HepG2 (cell line): ENCODE results near the gene C20orf144. TPM values are rescaled to one million over a fixed set of nuclear protein-coding genes. Genes with fewer than 3 reads are reported as not detected.

Experiments
- EP300 ChIP-seq, 3 experiments: sonication (generic) in 1 of 3; formaldehyde crosslinking in 1 of 3; IDR thresholded peaks; 2 replicates each; pipeline versions ENCODE4 v1.5.1 to v1.6.1; 2011 to 2020; ENCODE audit warnings: low read depth in 2 of 3, low read length in 2 of 3, borderline replicate concordance in 1 of 3, improper control_type of control experiment in 1 of 3, mild to moderate bottlenecking in 1 of 3, missing genetic modification reagents in 1 of 3, moderate library complexity in 1 of 3
- KLF9 ChIP-seq: IDR thresholded peaks from 2 replicates; pipeline ENCODE4 v1.6.1; 2016; ENCODE audit warnings: low read depth
- MEF2D ChIP-seq: sonication (generic); formaldehyde crosslinking; IDR thresholded peaks from 2 replicates; pipeline ENCODE4 v1.5.1; 2020; ENCODE audit warnings: mild to moderate bottlenecking, missing genetic modification reagents
- NCOR1 ChIP-seq: fragments of 200-600 bp; sonication (generic); IDR thresholded peaks from 2 replicates; pipeline ENCODE4 v1.7.0; 2017; ENCODE audit warnings: antibody characterized with exemption, low read length, borderline replicate concordance
- ZBTB38 ChIP-seq: sonication (generic); formaldehyde crosslinking; IDR thresholded peaks from 2 replicates; pipeline ENCODE4 v1.5.1; 2020; ENCODE audit warnings: mild to moderate bottlenecking, missing genetic modification reagents
- ZMYM4 ChIP-seq: sonication (generic); formaldehyde crosslinking; IDR thresholded peaks from 2 replicates; pipeline ENCODE4 v1.8.1; 2023; ENCODE audit warnings: mild to moderate bottlenecking, missing genetic modification reagents
- ZNF101 ChIP-seq: sonication (generic); formaldehyde crosslinking; IDR thresholded peaks from 2 replicates; pipeline ENCODE4 v1.4.0; 2020; ENCODE audit warnings: mild to moderate bottlenecking, low read depth, missing genetic modification reagents, borderline replicate concordance
- ZNF136 ChIP-seq: sonication (generic); formaldehyde crosslinking; IDR thresholded peaks from 2 replicates; pipeline ENCODE4 v1.8.1; 2022; ENCODE audit warnings: low read depth, mild to moderate bottlenecking, moderate library complexity, missing genetic modification reagents
- polyA plus RNA-seq, 8 experiments: library from polyadenylated mRNA; depleted of rRNA in 3 of 8; stranded (reverse) in 7 of 8; unstranded in 1 of 8; fragments of >200 nt; fragmentation: Illumina TruSeq in 4 of 8; extraction: Trizol in 4 of 8; gene quantifications; 2 replicates each; pipeline versions ENCODE4 v1.2.1 to v1.2.3, GENCODE V29; 2011 to 2016; ENCODE audit warnings: low read depth in 4 of 8, missing spikeins in 1 of 8, mixed read lengths in 1 of 8; ENCODE audit not compliant: insufficient read depth in 1 of 8
- total RNA-seq, 5 experiments: library from RNA; depleted of rRNA; stranded (reverse); fragments of >200 nt; fragmentation: Illumina TruSeq; extraction: Trizol; gene quantifications; 2 replicates each; pipeline ENCODE4 v1.2.3, GENCODE V29; 2016; ENCODE audit warnings: low read depth in 1 of 5
- TF ChIP-seq, protein P1 (sequence below): sonication (generic); formaldehyde crosslinking; IDR thresholded peaks from 2 replicates; pipeline ENCODE4 v1.4.0; 2020; ENCODE audit warnings: mild to moderate bottlenecking, missing genetic modification reagents
- TF ChIP-seq, protein P2 (sequence below): sonication (generic); formaldehyde crosslinking; IDR thresholded peaks from 2 replicates; pipeline ENCODE4 v1.4.0; 2020; ENCODE audit warnings: missing genetic modification reagents
- TF ChIP-seq, protein P3 (sequence below): sonication (generic); formaldehyde crosslinking; IDR thresholded peaks from 2 replicates; pipeline ENCODE4 v1.4.0; 2020; ENCODE audit warnings: missing genetic modification reagents, mild to moderate bottlenecking, borderline replicate concordance
- TF ChIP-seq, protein P4 (sequence below): sonication (generic); formaldehyde crosslinking; IDR thresholded peaks from 2 replicates; pipeline ENCODE4 v1.4.0; 2020; ENCODE audit warnings: missing genetic modification reagents
- TF ChIP-seq, protein P5 (sequence below): sonication (generic); formaldehyde crosslinking; IDR thresholded peaks from 2 replicates; pipeline ENCODE4 v1.5.0; 2020; ENCODE audit warnings: missing genetic modification reagents

The C20orf144 gene
- total and polyA plus RNA-seq, 2 of the 13 experiments (the other 11 are each of a cell fraction or from before 2014, with no cell fraction given), result 0.09 to 0.16 TPM

DNA sequence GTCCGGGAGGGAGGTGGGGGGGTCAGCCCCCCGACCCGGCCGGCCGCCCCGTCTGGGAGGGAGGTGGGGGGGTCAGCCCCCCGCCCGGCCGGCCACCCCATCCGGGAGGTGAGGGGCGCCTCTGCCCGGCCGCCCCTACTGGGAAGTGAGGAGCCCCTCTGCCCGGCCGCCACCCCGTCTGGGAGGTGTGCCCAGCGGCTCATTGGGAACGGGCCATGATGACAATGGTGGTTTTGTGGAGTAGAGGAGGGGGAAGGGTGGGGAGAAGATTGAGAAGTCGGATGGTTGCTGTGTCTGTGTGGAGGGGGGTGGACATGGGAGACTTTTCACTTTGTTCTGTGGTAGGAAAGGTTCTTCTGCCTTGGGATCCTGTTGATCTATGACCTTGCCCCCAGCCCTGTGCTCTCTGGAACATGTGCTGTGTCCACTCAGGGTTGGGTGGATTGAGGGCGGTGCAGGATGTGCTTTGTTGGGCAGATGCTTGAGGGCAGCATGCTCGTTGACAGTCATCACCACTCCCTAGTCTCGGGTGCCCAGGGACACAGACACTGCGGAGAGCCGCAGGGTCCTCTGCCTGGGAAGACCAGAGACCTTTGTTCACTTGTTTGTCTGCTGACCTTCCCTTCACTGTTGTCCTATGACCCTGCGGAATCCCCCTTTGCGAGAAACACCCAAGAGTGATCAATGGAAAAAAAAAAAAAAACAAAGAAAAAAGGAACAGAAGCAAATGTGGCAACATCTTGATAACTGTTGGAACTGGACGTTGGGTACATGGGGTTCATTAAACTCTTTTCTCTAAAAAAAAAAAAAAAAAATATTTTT is 39.7 kb downstream of the C20orf144 start (continued):
- TF ChIP-seq, protein P1, sequence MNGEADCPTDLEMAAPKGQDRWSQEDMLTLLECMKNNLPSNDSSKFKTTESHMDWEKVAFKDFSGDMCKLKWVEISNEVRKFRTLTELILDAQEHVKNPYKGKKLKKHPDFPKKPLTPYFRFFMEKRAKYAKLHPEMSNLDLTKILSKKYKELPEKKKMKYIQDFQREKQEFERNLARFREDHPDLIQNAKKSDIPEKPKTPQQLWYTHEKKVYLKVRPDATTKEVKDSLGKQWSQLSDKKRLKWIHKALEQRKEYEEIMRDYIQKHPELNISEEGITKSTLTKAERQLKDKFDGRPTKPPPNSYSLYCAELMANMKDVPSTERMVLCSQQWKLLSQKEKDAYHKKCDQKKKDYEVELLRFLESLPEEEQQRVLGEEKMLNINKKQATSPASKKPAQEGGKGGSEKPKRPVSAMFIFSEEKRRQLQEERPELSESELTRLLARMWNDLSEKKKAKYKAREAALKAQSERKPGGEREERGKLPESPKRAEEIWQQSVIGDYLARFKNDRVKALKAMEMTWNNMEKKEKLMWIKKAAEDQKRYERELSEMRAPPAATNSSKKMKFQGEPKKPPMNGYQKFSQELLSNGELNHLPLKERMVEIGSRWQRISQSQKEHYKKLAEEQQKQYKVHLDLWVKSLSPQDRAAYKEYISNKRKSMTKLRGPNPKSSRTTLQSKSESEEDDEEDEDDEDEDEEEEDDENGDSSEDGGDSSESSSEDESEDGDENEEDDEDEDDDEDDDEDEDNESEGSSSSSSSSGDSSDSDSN, result peak; percentile 86
- TF ChIP-seq, protein P2, sequence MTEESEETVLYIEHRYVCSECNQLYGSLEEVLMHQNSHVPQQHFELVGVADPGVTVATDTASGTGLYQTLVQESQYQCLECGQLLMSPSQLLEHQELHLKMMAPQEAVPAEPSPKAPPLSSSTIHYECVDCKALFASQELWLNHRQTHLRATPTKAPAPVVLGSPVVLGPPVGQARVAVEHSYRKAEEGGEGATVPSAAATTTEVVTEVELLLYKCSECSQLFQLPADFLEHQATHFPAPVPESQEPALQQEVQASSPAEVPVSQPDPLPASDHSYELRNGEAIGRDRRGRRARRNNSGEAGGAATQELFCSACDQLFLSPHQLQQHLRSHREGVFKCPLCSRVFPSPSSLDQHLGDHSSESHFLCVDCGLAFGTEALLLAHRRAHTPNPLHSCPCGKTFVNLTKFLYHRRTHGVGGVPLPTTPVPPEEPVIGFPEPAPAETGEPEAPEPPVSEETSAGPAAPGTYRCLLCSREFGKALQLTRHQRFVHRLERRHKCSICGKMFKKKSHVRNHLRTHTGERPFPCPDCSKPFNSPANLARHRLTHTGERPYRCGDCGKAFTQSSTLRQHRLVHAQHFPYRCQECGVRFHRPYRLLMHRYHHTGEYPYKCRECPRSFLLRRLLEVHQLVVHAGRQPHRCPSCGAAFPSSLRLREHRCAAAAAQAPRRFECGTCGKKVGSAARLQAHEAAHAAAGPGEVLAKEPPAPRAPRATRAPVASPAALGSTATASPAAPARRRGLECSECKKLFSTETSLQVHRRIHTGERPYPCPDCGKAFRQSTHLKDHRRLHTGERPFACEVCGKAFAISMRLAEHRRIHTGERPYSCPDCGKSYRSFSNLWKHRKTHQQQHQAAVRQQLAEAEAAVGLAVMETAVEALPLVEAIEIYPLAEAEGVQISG (CRISPR knock-in tag), result peak; percentile 86
- TF ChIP-seq KLF9 (CRISPR knock-in tag), result no peak
- peak; percentile 88 for TF ChIP-seq ZMYM4 (CRISPR knock-in tag)
- peak; percentile 95 for TF ChIP-seq ZBTB38 (CRISPR knock-in tag)
- TF ChIP-seq, protein P3, sequence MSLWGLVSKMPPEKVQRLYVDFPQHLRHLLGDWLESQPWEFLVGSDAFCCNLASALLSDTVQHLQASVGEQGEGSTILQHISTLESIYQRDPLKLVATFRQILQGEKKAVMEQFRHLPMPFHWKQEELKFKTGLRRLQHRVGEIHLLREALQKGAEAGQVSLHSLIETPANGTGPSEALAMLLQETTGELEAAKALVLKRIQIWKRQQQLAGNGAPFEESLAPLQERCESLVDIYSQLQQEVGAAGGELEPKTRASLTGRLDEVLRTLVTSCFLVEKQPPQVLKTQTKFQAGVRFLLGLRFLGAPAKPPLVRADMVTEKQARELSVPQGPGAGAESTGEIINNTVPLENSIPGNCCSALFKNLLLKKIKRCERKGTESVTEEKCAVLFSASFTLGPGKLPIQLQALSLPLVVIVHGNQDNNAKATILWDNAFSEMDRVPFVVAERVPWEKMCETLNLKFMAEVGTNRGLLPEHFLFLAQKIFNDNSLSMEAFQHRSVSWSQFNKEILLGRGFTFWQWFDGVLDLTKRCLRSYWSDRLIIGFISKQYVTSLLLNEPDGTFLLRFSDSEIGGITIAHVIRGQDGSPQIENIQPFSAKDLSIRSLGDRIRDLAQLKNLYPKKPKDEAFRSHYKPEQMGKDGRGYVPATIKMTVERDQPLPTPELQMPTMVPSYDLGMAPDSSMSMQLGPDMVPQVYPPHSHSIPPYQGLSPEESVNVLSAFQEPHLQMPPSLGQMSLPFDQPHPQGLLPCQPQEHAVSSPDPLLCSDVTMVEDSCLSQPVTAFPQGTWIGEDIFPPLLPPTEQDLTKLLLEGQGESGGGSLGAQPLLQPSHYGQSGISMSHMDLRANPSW (CRISPR knock-in tag), result peak; percentile 52; the same call in 1 of the 2 replicates
- 0 out of 2 replicates have a peak, but pooled peaks have one; percentile 76 for TF ChIP-seq ZNF136
- peak; percentile 87; the same call in 1 of the 2 replicates for TF ChIP-seq MEF2D (CRISPR knock-in tag)
- TF ChIP-seq EP300 (IDR thresholded peaks at IDR 0.05; ENCODE audit: low read depth in 2 of 2, low read length in 2 of 2), result peak in 1 of 2 experiments; percentile 74; a peak in 2 of 4 replicates
- peak; percentile 88 for TF ChIP-seq EP300 (CRISPR knock-in tag; IDR thresholded peaks at IDR 0.05; ENCODE audit: borderline replicate concordance)
- TF ChIP-seq, protein P4, sequence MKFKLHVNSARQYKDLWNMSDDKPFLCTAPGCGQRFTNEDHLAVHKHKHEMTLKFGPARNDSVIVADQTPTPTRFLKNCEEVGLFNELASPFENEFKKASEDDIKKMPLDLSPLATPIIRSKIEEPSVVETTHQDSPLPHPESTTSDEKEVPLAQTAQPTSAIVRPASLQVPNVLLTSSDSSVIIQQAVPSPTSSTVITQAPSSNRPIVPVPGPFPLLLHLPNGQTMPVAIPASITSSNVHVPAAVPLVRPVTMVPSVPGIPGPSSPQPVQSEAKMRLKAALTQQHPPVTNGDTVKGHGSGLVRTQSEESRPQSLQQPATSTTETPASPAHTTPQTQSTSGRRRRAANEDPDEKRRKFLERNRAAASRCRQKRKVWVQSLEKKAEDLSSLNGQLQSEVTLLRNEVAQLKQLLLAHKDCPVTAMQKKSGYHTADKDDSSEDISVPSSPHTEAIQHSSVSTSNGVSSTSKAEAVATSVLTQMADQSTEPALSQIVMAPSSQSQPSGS (CRISPR knock-in tag), result peak; percentile 71
- TF ChIP-seq ZNF101, result 0 out of 2 replicates have a peak, but pooled peaks have one; percentile 47
- TF ChIP-seq, protein P5, sequence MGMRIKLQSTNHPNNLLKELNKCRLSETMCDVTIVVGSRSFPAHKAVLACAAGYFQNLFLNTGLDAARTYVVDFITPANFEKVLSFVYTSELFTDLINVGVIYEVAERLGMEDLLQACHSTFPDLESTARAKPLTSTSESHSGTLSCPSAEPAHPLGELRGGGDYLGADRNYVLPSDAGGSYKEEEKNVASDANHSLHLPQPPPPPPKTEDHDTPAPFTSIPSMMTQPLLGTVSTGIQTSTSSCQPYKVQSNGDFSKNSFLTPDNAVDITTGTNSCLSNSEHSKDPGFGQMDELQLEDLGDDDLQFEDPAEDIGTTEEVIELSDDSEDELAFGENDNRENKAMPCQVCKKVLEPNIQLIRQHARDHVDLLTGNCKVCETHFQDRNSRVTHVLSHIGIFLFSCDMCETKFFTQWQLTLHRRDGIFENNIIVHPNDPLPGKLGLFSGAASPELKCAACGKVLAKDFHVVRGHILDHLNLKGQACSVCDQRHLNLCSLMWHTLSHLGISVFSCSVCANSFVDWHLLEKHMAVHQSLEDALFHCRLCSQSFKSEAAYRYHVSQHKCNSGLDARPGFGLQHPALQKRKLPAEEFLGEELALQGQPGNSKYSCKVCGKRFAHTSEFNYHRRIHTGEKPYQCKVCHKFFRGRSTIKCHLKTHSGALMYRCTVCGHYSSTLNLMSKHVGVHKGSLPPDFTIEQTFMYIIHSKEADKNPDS (CRISPR knock-in tag), result peak; percentile 81; the same call in 1 of the 2 replicates
- peak; percentile 83; the same call in 1 of the 2 replicates for TF ChIP-seq NCOR1
